Esophagus muscularis mucosa (tissue), 3 donors: ENCODE measurements around the gene SECISBP2.

Source experiments
- POLR2A ChIP-seq: fragments of 450-650 bp; IDR thresholded peaks from one replicate; pipeline ENCODE4 v1.6.1; 2017; ENCODE audit warnings: antibody characterized with exemption, moderate library complexity, mild to moderate bottlenecking, low read depth
- POLR2AphosphoS5 ChIP-seq, 2 donors: sonication (generic); formaldehyde crosslinking; IDR thresholded peaks; one replicate each; pipeline ENCODE4 v1.6.1; 2017; ENCODE audit warnings: antibody characterized with exemption in 2 of 2
- TF ChIP-seq, protein P1 (sequence below), 3 experiments: fragments of 200-600 bp in 2 of 3; fragments of 450-650 bp in 1 of 3; sonication (generic) in 2 of 3; IDR thresholded peaks; one replicate each; pipeline ENCODE4 v1.5.1; 2017 to 2019; ENCODE audit warnings: antibody characterized with exemption in 3 of 3, mild to moderate bottlenecking in 2 of 3, moderate library complexity in 1 of 3

DNA sequence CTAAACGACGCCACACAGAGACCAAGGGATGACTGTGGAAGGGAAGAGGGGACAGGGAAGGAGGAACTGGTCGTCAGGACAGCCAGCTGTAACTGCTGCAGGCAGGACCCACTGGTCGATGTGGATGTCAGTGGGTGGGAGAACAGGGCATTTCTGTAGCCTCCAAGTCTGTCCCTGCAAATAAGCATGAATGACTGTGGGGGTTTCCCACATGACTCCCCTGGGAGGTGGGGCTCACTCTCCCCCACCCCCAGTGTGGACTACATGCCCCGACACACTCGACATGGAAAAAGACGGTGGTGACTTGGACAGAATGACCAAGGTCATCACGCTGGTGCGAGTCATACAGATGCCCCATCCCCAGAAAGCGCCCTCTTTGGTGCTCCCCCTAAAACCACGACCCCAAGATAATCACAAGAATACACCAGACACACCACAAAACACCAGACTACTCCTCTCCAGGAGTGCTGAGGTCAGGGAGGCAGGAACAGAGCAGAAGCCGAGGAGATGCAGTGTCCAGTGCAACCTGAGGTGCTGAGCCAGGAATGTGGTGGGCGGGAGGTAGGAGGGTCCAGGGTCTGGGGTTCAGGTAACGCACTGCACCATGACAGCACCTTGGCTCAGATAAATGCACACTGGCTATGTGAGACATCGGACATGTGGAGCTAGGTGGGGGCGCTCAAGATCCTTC is 64.9 kb downstream of the SECISBP2 start:
- TF ChIP-seq POLR2A (no peak), POLR2AphosphoS5 (IDR thresholded peaks at IDR 0.05) (no peak)
- TF ChIP-seq, protein P1, sequence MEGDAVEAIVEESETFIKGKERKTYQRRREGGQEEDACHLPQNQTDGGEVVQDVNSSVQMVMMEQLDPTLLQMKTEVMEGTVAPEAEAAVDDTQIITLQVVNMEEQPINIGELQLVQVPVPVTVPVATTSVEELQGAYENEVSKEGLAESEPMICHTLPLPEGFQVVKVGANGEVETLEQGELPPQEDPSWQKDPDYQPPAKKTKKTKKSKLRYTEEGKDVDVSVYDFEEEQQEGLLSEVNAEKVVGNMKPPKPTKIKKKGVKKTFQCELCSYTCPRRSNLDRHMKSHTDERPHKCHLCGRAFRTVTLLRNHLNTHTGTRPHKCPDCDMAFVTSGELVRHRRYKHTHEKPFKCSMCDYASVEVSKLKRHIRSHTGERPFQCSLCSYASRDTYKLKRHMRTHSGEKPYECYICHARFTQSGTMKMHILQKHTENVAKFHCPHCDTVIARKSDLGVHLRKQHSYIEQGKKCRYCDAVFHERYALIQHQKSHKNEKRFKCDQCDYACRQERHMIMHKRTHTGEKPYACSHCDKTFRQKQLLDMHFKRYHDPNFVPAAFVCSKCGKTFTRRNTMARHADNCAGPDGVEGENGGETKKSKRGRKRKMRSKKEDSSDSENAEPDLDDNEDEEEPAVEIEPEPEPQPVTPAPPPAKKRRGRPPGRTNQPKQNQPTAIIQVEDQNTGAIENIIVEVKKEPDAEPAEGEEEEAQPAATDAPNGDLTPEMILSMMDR (IDR thresholded peaks at IDR 0.05), result no peak
